LHCN-M2 (cell line): ENCODE measurements around the gene VPS33A. TPM values are rescaled to one million over a fixed set of nuclear protein-coding genes. Genes with fewer than 3 reads are reported as not detected.

ENCODE experiments used
- DNase-seq: peaks from one replicate; pipeline ENCODE4 v3.0.0-alpha.2; 2012; ENCODE audit warnings: low read depth
- total RNA-seq: library from RNA; depleted of rRNA; stranded (reverse); fragments of >200 nt; gene quantifications from 2 replicates; pipeline ENCODE4 v1.2.3, GENCODE V29; 2014; rRNA removed

VPS33A gene
- total RNA-seq, 1 experiment from 2014 or later, result 22.4 TPM

GRCh38 chr12:122182887-122183587 lies 83.3 kb downstream of the VPS33A start, which contains the start of gene LRRC43:
Gene LRRC43, plus strand, starts transcription at chr12:122183123. Its CDS starts 22 bp downstream, at chr12:122183145.
- peak; percentile 17 for DNase-seq

Other genes starting within 250 kb of the VPS33A start
- gene BCL7A, start 244.6 kb downstream of the VPS33A start, total RNA-seq, result 3.1 and 5.7 TPM in 2 replicates
- gene MLXIP, start 187.7 kb downstream of the VPS33A start, total RNA-seq, result 7.8 and 8.4 TPM in 2 replicates
- gene IL31, start 92.3 kb downstream of the VPS33A start, total RNA-seq, result not detected in 2 replicates
- not detected in 2 replicates for gene LRRC43, start 83.4 kb downstream of the VPS33A start, total RNA-seq
- 0.06 TPM in 1 of 2 replicates, not detected in the other for gene B3GNT4, start 62.8 kb downstream of the VPS33A start, total RNA-seq
- gene DIABLO, start 40.4 kb downstream of the VPS33A start, total RNA-seq, result 61.8 and 64.6 TPM in 2 replicates
- 35.1 and 38.3 TPM in 2 replicates for gene CLIP1, start 156.2 kb upstream of the VPS33A start, total RNA-seq
- gene ZCCHC8, start 234.4 kb upstream of the VPS33A start, total RNA-seq, result 14.6 and 15.1 TPM in 2 replicates